ENCODE measurements around the gene SMARCD3. TPM values are rescaled to one million over a fixed set of nuclear protein-coding genes. Genes with fewer than 3 reads are reported as not detected.

Gene SMARCD3
- polyA plus RNA-seq, 3 donors = 104 to 183 (median 112) TPM

- intact Hi-C loops (cut with micrococcal nuclease) = loop anchor here in 1 of 2 donors (5.0 to 10.0 kb wide), 2 partner anchors 118 to 286 kb away; partner anchors contain the start of gene RHEB
Observed at GRCh38 chr7:151229249-151229648, 19.2 kb downstream of the SMARCD3 start.

More at GRCh38 chr7:151229249-151229648, 19.2 kb downstream of the SMARCD3 start:
- Histone ChIP-seq H3K27me3 (ENCODE audit: control insufficient read depth in 2 of 2, insufficient read depth in 2 of 2, low read length in 2 of 2) (no peaks in the 10 kb centered on the region), H3K36me3 (replicated peaks in 1 of 2; ENCODE audit: control insufficient read depth in 1 of 2, insufficient read depth in 2 of 2, low read length in 2 of 2) (peaks cover 8 to 12% of the 10 kb centered on the region in 2 donors), H3K79me2 (ENCODE audit: insufficient read depth, low read length) (peaks cover 39% of the 10 kb centered on the region), H3K4me2 (replicated peaks; ENCODE audit: extremely low read depth, low read length, poor library complexity, severe bottlenecking) (no peak overlapping the region), H4K20me1 (ENCODE audit: insufficient read depth, low read length) (peaks cover 11% of the 10 kb centered on the region), H3K4me3 (replicated peaks in 1 of 3; ENCODE audit: low read depth in 2 of 3, low read length in 3 of 3) (no peak overlapping the region), H3K27ac (ENCODE audit: low read depth in 1 of 2, low read length in 2 of 2) (no peak overlapping the region), H3K9ac (ENCODE audit: insufficient read depth, low read length, poor library complexity, severe bottlenecking) (no peak overlapping the region), H3K9me3 (replicated peaks in 1 of 2; ENCODE audit: control insufficient read depth in 1 of 2, insufficient read depth in 1 of 2, low read length in 2 of 2) (no peaks in the 10 kb centered on the region), H2AFZ (ENCODE audit: insufficient read depth, low read depth, low read length, poor library complexity, severe bottlenecking) (no peak overlapping the region), H3K4me1 (ENCODE audit: control insufficient read depth in 1 of 2, insufficient read depth in 2 of 2, low read length in 2 of 2) (peaks cover 43 to 51% of the 10 kb centered on the region in 2 donors)
- WGBS (ENCODE audit: insufficient coverage) = 96% methylated on average over 5 of the region's 10 CpGs
- Mint-ChIP-seq H3K9me3 (peaks cover 0 to 3% (median 0%) of the 10 kb centered on the region in 7 donors), H3K36me3 (peaks cover 14 to 16% of the 10 kb centered on the region in 2 donors), H3K4me3 (no peak overlapping the region), H3K27me3 (ENCODE audit: low read depth in 3 of 3) (peaks cover 0 to 3% (median 3%) of the 10 kb centered on the region in 3 donors), H3K27ac (peak overlapping the region in 1 of 7 donors; percentile 38), H3K4me1 (peaks cover 49% of the 10 kb centered on the region)
- DNase-seq = no peak
- no peak for TF ChIP-seq CTCF (IDR thresholded peaks at IDR 0.05)

Measured in CD14-positive monocyte (primary cell).